Stimulated activated naive CD8-positive, alpha-beta T cell treated with anti-CD3 and anti-CD28 coated beads, Interleukin-15, Interleukin-2, amounts not matched to agents 100 U/mL and 50 U/mL, for 24 hours (primary cell): ENCODE results near the gene MN1.
"Not testable (repeated sequence)": the region's sequence is repeated elsewhere in the genome, so short reads cannot be mapped to it uniquely, and the experiment has no call there.

ENCODE experiments used
- ATAC-seq: fragments of 150-1000 bp; cut with Tn5 transposase; one replicate; pipeline ENCODE4 v1.10.0; 2021
- DNase-seq: peaks from one replicate; pipeline ENCODE4 v3.0.0; 2021

Gene MN1

GRCh38 chr22:27757928-27758525 is 43.5 kb downstream of the MN1 start:
- DNase-seq (no peak), ATAC-seq (no peak)

GRCh38 chr22:27756212-27756660 is 45.3 kb downstream of the MN1 start:
- ATAC-seq (no peak), DNase-seq (no peak)

- ATAC-seq, result no peak
- DNase-seq, result no peak
Observed at GRCh38 chr22:27755521-27756211, 45.9 kb downstream of the MN1 start.

- ATAC-seq, result no peak
- no peak for DNase-seq
Observed at GRCh38 chr22:27754888-27755480, 46.6 kb downstream of the MN1 start.

DNA sequence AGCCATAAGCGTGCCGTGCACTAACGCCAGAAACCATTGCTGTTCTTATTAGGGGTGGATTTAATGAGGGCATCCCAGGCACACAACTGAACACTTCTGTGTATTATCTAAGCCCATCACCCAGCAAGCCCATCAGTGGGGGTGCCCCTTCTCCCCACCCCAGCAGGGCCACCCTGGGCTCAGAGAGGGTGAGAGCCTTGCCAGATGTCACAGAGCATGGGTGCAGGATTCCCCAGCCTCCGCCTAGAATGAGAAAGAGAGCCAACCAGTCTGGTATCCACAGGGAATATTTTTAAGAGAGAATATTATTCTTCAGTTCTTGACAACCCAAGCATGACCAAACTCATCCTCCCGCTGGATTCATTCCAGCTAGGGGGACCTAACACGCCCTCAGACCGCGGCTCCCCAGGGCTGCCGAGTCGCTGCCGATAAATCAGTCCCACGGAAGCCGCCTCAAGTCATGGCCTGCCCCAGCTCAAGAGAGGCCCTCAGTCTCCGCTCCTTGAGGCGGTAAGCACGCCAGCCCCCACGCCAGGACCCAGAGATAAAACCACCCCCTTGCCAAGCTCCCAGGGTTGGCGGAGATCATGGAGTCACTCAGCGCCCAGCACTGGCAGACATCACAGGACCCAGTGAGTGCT is 47.2 kb downstream of the MN1 start:
- DNase-seq, result no peak
- no peak for ATAC-seq

DNA sequence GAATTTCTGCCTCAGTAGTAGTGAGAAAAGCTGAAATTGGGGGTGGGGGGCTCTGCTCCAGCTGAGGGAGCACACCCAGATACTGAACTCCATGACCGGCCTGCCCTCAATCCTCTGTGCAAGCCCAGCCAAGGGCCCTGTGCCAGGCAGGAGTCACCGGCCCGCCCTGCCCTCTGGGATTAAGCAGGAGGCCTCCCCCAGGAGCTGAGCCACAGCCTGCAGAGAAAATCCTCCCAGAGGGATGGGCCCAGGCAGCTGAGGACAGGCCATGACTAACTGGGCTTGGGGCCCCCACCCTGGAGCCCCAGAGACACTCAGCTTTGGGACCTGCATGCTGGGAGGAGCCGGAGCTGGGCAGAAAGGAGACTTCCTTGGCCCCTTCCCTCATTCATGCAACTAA is 48.8 kb downstream of the MN1 start:
- DNase-seq, result no peak

GRCh38 chr22:27752141-27752540 is 49.4 kb downstream of the MN1 start:
- ATAC-seq, result no peak
- DNase-seq, result no peak

More for the DNA sequence above, 48.8 kb downstream of the MN1 start:
- no peak for ATAC-seq

GRCh38 chr22:27751277-27752070 is 50.1 kb downstream of the MN1 start:
- ATAC-seq, result no peak

DNA sequence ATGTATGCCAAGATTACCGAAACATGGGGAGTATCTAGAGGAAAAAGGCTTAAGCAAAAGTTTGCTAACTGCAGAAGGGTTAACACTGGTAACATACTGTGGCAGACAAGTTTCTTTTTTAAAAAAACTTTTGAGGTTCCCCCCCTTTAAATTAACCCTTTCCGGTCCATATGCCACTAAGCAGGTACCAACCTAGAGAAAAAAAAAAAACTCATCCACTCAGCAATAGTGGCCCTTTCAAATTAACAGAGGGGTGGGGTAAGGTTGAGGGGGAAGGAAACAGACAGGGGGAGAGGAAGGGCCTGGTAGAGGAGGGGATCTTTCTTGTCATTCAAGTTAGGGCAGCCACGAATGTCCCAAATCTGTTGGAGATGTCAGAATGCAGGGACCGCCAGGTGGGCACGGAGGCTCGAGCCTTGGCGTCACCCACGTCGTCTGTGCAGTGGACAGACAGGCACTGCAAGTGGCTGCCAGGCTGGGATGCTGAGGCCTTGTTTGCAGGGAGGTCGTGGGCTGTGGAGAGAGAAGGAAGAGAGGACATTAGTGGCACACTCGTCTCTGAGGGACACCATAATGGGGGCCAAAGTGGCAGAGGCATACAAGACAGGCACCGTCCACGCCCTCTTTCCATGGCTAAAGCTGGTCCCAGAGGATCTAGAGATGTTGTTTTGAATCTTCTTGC is 50.8 kb downstream of the MN1 start:
- DNase-seq, result no peak
- ATAC-seq, result no peak

More at GRCh38 chr22:27751277-27752070, 50.1 kb downstream of the MN1 start:
- no peak for DNase-seq

- ATAC-seq, result no peak
- no peak for DNase-seq
Observed at GRCh38 chr22:27749597-27750225, 51.8 kb downstream of the MN1 start.

DNA sequence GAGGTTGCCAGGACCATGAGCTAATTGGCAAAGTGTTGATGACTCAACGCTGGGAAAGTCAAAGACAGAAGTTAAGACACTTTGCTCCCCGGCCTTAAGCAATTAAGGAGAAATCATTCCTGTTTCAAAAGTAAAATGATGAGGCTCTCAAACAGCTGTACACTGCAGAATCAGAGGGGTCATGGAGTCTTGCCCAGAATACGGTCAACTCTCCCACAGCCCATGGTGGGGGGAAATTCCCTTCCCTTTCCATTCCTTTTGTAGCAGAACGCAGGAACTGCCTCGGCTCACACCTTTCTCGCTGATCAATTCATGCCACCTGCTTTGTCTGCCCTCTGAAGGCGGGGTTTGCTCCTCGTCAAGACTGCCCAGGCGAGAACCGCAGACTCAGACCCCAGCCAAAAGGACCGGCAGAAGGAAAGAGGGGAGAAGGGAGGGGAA is 52.8 kb downstream of the MN1 start:
- no peak for DNase-seq
- ATAC-seq, result no peak

DNA sequence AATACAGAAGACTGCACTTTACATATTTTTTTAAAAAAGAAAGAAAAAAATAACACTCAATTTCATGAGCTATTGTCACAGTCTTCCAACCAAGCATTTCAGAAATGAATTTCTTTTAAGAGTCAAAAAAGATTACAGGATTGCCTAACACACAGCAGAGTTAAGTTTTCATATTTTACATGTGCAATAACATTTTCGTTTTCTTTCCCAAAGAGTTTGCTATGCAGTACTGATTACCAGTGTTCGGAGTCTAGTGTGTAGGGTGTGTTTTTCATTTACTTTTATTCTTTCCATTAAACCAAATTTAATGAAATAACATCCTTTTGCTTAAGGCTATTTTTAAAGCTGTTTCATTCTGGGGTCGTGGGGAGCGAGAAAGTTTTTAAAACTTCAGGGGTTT is 53.2 kb downstream of the MN1 start:
- ATAC-seq, result no peak
- no peak for DNase-seq

- DNase-seq (no peak), ATAC-seq (no peak)
Observed at GRCh38 chr22:27747396-27748221, 53.9 kb downstream of the MN1 start.

GRCh38 chr22:27746918-27747317 is 54.6 kb downstream of the MN1 start:
- no peak for DNase-seq
- no peak for ATAC-seq

DNA sequence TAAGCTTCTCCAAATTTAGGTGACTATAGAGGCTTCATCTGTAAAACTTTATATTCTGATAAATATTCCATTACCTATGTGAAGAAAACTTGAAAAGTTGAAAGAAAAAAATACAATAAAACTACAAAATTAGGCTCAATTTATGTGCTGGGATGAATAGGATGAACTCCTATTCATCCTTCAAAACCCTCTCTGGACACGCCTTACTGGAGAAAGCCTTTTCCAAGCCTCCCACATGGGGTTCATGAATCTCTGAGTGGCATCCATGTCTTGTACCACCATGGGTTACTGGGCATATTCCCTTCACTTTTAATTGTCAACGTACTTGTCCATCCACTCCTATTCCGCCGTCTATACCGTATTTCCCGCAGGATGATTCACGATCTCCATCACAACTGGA is 55.7 kb downstream of the MN1 start:
- ATAC-seq (no peak), DNase-seq (no peak)

- ATAC-seq (no peak), DNase-seq (no peak)
Observed at GRCh38 chr22:27745154-27745553, 56.4 kb downstream of the MN1 start.

DNA sequence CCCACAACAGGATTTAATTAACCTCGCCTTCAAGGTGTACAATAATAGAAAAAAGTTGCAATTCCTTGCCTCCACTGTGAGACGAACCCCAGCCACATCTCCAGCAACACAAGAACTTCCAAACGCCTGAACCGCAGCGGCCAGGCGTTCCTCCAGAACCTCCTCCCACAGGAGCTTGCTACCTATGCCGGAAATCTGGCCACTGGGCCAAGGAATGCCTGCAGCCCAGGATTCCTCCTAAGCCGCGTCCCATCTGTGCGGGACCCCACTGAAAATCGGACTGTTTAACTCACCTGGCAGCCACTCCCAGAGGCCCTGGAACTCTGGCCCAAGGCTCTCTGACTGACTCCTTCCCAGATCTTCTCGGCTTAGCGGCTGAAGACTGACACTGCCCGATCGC is 57.5 kb downstream of the MN1 start:
- ATAC-seq, DNase-seq: not testable (repeated sequence)

- DNase-seq (no peak), ATAC-seq (peak; percentile 19)
Observed at GRCh38 chr22:27740202-27740748, 61.3 kb downstream of the MN1 start.

DNA sequence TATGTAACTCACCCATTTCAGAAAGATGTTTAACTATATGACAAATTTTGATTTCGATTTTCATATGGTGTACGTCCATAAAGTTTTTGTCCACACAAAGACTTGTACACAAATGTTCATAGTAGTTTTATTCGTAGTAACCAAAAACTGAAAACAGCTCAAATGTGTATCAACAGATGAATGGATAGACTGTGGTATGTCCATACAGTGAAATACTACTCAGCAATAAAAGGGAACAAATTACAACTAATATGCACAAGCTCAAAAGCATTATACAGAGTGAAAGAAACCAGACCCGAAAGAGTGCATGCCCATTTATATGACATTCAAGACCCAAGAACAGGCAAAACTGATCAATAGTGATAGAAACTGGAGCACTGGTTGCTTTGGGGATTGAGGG is 64.0 kb downstream of the MN1 start:
- no peak for DNase-seq
- ATAC-seq, result no peak

GRCh38 chr22:27734066-27734465 is 67.5 kb downstream of the MN1 start:
- ATAC-seq (no peak), DNase-seq (no peak)
